SK-N-SH (cell line): ENCODE measurements around the gene CLIC2.

ENCODE experiments used
- JUND ChIP-seq: IDR thresholded peaks from 2 replicates; pipeline ENCODE4 v1.4.0; 2012
- MEF2A ChIP-seq: IDR thresholded peaks from 2 replicates; pipeline ENCODE4 v1.4.0; 2012; ENCODE audit warnings: low read depth, borderline replicate concordance
- MXI1 ChIP-seq: IDR thresholded peaks from 2 replicates; pipeline ENCODE4 v1.6.1; 2012; ENCODE audit warnings: mild to moderate bottlenecking, low read depth, low read length, improper control_type of control experiment
- RAD21 ChIP-seq: IDR thresholded peaks from 2 replicates; pipeline ENCODE4 v1.6.1; 2012; ENCODE audit warnings: mild to moderate bottlenecking, low read length
- TCF12 ChIP-seq: IDR thresholded peaks from 2 replicates; pipeline ENCODE4 v1.4.0; 2012
- TF ChIP-seq, protein P1 (sequence below): fragments of 200-600 bp; sonication (generic); IDR thresholded peaks from 2 replicates; pipeline ENCODE4 v1.6.1; 2017; ENCODE audit warnings: antibody characterized with exemption, mild to moderate bottlenecking, moderate library complexity
- TF ChIP-seq, protein P2 (sequence below): fragments of 150-350 bp; IDR thresholded peaks from 2 replicates; pipeline ENCODE4 v1.6.1; 2016; ENCODE audit warnings: mild to moderate bottlenecking, low read depth, low read length
- TF ChIP-seq, protein P3 (sequence below): IDR thresholded peaks from 2 replicates; pipeline ENCODE4 v1.4.0; 2012; ENCODE audit warnings: low read depth
- TF ChIP-seq, protein P4 (sequence below): IDR thresholded peaks from 2 replicates; pipeline ENCODE4 v1.4.0; 2012; ENCODE audit warnings: low read depth, borderline replicate concordance
- TF ChIP-seq, protein P5 (sequence below): IDR thresholded peaks from 2 replicates; pipeline ENCODE4 v1.6.1; 2012; ENCODE audit warnings: mild to moderate bottlenecking, low read depth, low read length, moderate library complexity

DNA sequence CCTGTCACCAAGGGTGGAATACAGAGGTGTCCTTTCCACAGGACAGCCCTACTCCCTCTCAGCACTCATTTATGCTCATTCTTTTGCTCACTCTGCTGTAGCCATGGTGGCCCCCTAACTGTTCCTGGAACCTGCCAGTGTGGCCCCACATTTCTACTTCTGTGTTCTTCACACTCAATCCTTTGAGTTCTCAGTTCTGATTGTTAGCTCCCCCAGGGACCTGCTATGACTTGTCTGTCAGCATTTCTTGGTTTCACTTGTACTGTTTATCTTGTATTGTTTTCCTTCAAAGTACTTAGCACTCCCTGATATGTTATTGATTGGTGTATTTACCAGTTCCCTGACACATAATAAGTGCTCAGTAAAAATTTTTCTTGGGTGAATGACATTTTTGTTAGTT, 103.3 kb downstream of the CLIC2 start:
- TF ChIP-seq, protein P1, sequence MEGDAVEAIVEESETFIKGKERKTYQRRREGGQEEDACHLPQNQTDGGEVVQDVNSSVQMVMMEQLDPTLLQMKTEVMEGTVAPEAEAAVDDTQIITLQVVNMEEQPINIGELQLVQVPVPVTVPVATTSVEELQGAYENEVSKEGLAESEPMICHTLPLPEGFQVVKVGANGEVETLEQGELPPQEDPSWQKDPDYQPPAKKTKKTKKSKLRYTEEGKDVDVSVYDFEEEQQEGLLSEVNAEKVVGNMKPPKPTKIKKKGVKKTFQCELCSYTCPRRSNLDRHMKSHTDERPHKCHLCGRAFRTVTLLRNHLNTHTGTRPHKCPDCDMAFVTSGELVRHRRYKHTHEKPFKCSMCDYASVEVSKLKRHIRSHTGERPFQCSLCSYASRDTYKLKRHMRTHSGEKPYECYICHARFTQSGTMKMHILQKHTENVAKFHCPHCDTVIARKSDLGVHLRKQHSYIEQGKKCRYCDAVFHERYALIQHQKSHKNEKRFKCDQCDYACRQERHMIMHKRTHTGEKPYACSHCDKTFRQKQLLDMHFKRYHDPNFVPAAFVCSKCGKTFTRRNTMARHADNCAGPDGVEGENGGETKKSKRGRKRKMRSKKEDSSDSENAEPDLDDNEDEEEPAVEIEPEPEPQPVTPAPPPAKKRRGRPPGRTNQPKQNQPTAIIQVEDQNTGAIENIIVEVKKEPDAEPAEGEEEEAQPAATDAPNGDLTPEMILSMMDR = no peak
- no peak for TF ChIP-seq TCF12
- TF ChIP-seq, protein P2, sequence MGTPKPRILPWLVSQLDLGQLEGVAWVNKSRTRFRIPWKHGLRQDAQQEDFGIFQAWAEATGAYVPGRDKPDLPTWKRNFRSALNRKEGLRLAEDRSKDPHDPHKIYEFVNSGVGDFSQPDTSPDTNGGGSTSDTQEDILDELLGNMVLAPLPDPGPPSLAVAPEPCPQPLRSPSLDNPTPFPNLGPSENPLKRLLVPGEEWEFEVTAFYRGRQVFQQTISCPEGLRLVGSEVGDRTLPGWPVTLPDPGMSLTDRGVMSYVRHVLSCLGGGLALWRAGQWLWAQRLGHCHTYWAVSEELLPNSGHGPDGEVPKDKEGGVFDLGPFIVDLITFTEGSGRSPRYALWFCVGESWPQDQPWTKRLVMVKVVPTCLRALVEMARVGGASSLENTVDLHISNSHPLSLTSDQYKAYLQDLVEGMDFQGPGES = no peak
- TF ChIP-seq MEF2A = no peak
- TF ChIP-seq, protein P3, sequence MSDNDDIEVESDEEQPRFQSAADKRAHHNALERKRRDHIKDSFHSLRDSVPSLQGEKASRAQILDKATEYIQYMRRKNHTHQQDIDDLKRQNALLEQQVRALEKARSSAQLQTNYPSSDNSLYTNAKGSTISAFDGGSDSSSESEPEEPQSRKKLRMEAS = no peak
- TF ChIP-seq RAD21 = no peak
- no peak for TF ChIP-seq MXI1
- TF ChIP-seq JUND = no peak
- TF ChIP-seq, protein P4, sequence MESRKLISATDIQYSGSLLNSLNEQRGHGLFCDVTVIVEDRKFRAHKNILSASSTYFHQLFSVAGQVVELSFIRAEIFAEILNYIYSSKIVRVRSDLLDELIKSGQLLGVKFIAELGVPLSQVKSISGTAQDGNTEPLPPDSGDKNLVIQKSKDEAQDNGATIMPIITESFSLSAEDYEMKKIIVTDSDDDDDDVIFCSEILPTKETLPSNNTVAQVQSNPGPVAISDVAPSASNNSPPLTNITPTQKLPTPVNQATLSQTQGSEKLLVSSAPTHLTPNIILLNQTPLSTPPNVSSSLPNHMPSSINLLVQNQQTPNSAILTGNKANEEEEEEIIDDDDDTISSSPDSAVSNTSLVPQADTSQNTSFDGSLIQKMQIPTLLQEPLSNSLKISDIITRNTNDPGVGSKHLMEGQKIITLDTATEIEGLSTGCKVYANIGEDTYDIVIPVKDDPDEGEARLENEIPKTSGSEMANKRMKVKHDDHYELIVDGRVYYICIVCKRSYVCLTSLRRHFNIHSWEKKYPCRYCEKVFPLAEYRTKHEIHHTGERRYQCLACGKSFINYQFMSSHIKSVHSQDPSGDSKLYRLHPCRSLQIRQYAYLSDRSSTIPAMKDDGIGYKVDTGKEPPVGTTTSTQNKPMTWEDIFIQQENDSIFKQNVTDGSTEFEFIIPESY = no peak
- TF ChIP-seq, protein P5, sequence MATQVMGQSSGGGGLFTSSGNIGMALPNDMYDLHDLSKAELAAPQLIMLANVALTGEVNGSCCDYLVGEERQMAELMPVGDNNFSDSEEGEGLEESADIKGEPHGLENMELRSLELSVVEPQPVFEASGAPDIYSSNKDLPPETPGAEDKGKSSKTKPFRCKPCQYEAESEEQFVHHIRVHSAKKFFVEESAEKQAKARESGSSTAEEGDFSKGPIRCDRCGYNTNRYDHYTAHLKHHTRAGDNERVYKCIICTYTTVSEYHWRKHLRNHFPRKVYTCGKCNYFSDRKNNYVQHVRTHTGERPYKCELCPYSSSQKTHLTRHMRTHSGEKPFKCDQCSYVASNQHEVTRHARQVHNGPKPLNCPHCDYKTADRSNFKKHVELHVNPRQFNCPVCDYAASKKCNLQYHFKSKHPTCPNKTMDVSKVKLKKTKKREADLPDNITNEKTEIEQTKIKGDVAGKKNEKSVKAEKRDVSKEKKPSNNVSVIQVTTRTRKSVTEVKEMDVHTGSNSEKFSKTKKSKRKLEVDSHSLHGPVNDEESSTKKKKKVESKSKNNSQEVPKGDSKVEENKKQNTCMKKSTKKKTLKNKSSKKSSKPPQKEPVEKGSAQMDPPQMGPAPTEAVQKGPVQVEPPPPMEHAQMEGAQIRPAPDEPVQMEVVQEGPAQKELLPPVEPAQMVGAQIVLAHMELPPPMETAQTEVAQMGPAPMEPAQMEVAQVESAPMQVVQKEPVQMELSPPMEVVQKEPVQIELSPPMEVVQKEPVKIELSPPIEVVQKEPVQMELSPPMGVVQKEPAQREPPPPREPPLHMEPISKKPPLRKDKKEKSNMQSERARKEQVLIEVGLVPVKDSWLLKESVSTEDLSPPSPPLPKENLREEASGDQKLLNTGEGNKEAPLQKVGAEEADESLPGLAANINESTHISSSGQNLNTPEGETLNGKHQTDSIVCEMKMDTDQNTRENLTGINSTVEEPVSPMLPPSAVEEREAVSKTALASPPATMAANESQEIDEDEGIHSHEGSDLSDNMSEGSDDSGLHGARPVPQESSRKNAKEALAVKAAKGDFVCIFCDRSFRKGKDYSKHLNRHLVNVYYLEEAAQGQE = no peak
